K562 (cell line): Measurements from ENCODE around the gene JAG2.

Experiments used
- CTCF ChIP-seq, 3 experiments: IDR thresholded peaks in 2 of 3; conservative IDR thresholded peaks in 1 of 3; 2 replicates each; pipeline ENCODE4 v1.5.1; 2011 to 2012; ENCODE audit warnings: low read length in 3 of 3, mild to moderate bottlenecking in 3 of 3, control low read depth in 2 of 3, improper control_type of control experiment in 1 of 3, inconsistent platforms in 1 of 3, low read depth in 1 of 3, mixed read lengths in 1 of 3, moderate library complexity in 1 of 3; ENCODE audit not compliant: insufficient read depth in 2 of 3
- GTF2E2 ChIP-seq: fragments of 200-800 bp; sonication (Bioruptor generic); IDR thresholded peaks from 2 replicates; pipeline ENCODE4 v1.6.1; 2016; ENCODE audit warnings: missing genetic modification characterization, missing compliant biosample characterization

GRCh38 chr14:105150368-105151083 is 18.1 kb downstream of the JAG2 start:
- TF ChIP-seq CTCF (IDR thresholded peaks at IDR 0.05 in 2 of 3, conservative IDR thresholded peaks at IDR 0.05 in 1 of 3; ENCODE audit: insufficient read depth in 2 of 3, low read depth in 1 of 3, low read length in 3 of 3) (no peak), GTF2E2 (tag) (no peak)
